ENCODE results near the gene MTMR11.
A peak's percentile ranks its signal among the peaks of the same experiment; 100 is the strongest.
"Not testable (repeated sequence)": the region's sequence is repeated elsewhere in the genome, so short reads cannot be mapped to it uniquely, and the experiment has no call there.

MTMR11 gene

DNA sequence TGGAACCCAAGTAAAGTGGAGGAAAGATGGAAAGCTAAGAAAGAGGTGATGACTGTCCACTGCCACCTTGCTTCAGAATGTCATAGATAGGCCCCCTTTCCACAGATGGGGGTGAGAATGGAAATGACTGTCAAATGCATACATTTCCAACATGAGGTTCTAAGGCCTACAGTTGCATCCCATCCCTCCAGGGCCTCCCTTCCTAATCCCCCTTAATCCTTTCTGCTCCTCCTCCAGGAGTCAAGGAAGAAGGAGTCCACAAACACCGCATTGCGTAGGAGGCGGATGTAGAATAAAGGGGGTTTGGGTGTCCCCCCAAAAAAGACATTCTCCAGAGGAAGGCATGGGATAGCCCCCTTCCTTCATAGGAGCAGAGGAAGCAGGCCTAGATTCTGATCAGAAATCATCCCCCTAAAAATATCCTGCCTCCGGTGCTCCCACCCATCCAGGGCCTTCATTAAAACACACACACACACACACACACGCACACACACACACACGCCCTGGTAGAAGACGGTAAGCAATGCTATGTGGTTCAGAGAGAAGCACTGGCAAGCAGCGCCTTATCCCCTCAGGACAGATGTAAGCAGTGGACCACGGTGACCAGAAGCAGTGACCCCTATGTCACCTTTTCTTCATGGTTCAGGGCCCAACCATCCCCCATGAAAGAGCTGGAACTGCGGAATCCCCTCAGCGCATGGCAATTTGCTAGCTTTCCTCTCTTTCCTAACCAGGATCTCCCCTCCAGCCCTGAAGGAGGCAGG, 21.1 kb downstream of the MTMR11 start:
- no peak overlapping the region for H3K4me3 ChIP-seq (ENCODE audit: low read length)
- DNase-seq (ENCODE audit: low read depth, low spot score): no peak

DNA sequence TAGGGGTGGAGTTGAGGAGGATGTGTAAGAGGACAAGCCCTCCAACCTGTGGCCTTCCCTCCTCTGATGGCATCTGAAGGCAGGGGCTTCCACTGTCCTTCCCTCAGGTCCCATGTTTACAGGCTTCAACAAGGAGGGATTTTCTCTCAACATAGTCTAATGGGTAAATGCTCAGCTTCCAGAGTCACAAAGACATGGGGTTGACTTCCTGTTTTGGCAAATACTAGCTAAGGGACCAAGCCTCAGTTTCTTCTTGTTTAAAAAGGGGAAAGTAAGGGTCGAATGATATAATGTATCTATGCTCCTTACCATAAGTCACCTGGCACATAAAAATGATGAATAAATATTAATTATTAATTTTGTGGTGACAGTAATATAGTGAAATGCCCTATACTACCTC, 22.1 kb downstream of the MTMR11 start:
- H3K4me3 ChIP-seq (ENCODE audit: low read length): no peak overlapping the region
- DNase-seq (ENCODE audit: low read depth, low spot score): no peak

GRCh38 chr1:149906570-149907075, 30.1 kb downstream of the MTMR11 start:
- H3K4me3 ChIP-seq (ENCODE audit: low read length): no peak overlapping the region
- DNase-seq (ENCODE audit: low read depth, low spot score): no peak

DNA sequence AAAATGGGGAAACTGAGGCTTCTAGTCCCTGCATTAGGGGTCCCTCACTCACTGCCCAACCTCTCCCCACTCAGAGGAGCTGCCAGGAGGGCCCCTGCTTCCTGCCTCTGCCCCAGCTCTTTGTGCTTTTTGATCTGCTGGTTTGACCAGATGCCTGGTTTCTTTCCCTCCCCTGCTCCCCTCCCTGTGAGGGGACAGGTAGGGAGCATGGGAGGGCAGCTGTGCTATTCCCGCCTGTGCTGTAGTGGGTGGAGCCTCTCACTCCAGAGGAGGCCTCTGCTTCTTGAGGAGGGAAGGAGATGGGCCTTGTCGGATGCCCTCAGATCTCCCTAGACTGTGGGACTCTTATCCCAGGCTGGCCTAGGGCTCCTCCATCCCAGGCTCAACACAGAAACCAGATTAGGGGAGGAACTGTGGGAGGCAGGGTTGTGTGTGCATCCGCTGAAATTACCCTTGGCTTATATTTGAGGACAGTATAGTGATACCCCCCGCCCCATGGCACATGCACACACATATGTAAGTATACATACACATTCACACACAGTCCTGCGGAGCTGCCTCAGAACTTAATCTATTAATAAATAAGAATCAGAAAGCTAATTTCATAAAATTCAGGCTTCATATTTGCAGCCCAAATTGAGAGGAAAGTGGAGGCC, 32.7 kb downstream of the MTMR11 start:
- no peak for DNase-seq (ENCODE audit: low read depth, low spot score)
- H3K4me3 ChIP-seq (ENCODE audit: low read length): no peak overlapping the region

DNA sequence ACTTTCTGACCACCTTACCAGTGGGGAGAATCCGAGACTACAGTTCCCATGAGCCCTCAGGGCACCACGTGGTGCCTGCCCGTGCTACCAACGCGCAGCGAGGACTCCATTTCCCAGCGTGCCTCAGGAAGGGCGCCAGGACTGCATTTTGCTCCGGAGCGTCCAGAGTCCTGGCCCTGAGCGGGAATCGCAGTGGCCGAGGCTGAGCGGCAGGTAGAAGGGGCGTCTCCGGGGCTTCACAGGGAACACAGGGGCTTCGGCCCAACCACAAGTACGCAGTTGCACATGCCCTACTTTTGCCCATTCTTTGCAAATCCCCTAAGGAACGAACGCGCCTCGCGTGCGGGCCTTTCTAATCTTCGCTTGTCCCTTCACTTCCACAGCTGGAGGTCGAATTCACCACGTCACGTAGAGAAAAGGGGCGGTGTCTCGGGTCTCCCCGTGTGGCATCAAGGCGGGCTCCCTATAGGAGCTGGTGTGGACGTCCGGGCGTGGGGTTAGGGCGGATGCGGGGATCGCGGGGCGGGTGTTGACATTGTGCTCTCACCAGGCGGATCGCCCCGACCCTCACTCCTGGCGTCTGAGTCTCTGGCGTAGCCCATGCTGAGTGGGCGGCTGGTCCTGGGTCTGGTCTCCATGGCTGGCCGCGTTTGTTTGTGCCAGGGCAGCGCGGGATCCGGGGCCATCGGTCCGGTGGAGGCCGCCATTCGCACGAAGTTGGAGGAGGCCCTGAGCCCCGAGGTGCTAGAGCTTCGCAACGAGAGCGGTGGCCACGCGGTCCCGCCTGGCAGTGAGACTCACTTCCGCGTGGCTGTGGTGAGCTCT, 37.0 kb downstream of the MTMR11 start, which contains the start of gene BOLA1:
BOLA1 (plus strand) TSS at position 109 of the 825 bp plus-strand sequence; CDS start at position 601, 492 bp downstream.
- DNase-seq (ENCODE audit: low read depth, low spot score): peak; percentile 82
- H3K4me3 ChIP-seq (ENCODE audit: low read length): peak within 1 kb of the TSS; percentile 84

GRCh38 chr1:149896575-149896974, 40.1 kb downstream of the MTMR11 start:
- no peak for DNase-seq (ENCODE audit: low read depth, low spot score)
- H3K4me3 ChIP-seq (ENCODE audit: low read length): no peak overlapping the region

DNA sequence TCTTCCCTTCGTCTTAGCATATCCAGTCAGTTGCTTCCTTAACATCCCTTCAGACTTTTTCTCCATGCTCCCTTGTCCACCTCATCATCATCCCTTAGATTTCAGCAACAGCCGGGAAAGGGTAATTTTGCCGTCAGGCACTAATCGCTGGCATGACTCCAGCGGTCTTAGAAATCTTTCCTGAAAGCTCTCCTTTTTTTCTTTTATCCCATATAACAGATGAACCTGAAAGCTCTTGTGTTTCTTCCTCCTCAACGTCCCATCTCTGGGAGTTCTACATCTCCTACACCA, 47.7 kb downstream of the MTMR11 start:
- H3K4me3 ChIP-seq (ENCODE audit: low read length): peak overlapping the region; percentile 66
- no peak for DNase-seq (ENCODE audit: low read depth, low spot score)

DNA sequence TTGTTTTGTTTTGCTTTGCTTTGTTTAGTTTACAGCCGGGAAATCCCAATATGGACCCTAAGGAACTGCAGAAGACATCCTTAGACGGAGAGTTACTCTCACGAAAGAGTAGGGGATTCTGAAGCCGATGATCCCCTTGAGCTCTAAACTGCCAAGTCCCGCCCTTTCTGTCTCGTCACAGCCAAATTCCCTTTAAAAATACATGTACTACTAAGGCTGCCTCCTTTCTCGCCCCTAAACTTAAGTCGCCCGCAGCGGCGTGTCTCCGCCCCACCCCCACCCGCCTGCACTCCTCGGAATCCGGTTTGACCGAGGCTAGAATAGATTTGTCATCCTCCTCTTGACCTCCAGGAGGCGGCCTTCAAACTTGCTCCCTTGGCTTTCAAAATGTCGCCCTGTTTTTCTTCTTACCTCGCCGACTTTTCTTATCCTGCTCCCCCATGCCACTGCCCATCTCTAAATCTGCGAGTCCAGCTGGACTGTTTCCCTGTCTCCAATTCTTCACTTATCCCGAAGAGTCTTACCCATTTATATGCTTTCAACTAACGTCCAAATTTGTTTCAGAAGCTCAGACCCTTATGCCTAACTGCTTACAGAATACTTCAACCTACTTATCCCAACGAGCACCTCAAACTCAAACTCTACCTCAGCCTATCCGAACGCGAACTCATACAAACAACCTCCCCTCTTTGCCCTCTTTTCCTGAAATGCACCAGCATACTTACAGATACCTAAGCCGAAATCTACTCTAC, 48.3 kb downstream of the MTMR11 start:
- H3K4me3 ChIP-seq (ENCODE audit: low read length): peak overlapping the region; percentile 66
- peak; percentile 95 for DNase-seq (ENCODE audit: low read depth, low spot score)

DNA sequence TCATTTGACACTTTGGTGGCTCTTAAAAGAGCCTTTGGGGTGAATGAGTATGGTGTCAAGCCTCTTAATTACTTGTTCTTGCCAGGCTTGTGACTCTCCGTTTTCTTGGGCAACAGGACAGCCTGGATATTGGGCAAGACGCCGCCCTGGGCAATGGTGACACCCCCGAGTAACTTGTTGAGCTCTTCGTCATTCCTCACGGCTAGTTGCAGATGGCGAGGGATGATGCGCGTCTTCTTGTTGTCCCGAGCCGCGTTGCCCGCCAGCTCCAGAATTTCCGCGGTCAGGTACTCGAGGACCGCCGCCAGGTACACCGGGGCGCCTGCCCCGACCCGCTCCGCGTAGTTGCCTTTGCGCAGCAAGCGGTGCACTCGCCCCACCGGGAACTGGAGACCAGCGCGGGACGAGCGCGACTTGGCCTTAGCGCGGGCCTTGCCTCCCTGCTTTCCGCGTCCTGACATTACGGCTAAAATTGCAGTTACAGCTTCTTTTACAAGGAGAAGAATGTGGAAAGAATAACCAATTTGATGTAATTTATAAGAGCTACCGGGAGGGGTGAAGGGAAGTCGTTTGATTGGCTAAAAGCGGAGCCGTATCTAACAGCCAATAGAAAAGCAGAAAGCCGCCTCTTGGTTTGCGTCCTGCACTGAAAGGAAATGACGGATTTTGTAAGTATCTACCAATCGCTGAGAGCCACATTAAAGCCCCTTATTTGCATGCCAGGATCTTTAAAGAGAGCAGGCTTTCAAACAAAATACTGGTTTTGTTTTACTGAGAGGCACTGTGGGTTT, 49.0 kb downstream of the MTMR11 start:
- DNase-seq (ENCODE audit: low read depth, low spot score): peak; percentile 99
- H3K4me3 ChIP-seq (ENCODE audit: low read length): peak overlapping the region; percentile 66

DNA sequence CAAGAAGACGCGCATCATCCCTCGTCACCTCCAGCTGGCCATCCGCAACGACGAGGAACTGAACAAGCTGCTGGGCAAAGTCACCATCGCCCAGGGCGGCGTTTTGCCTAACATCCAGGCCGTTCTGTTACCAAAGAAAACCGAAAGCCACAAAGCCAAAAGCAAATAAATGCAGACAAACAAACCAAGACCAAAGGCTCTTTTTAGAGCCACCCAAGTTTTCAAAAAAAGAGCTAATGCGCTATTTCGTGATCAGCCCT, 49.6 kb downstream of the MTMR11 start:
- DNase-seq (ENCODE audit: low read depth, low spot score): not testable (repeated sequence)

GRCh38 chr1:149886396-149887195, 50.1 kb downstream of the MTMR11 start:
- H3K4me3 ChIP-seq (ENCODE audit: low read length): peak overlapping the region; percentile 66
- DNase-seq (ENCODE audit: low read depth, low spot score): peak; percentile 100

More for the DNA sequence above, 49.6 kb downstream of the MTMR11 start:
- H3K4me3 ChIP-seq (ENCODE audit: low read length): peak overlapping the region; percentile 66

DNA sequence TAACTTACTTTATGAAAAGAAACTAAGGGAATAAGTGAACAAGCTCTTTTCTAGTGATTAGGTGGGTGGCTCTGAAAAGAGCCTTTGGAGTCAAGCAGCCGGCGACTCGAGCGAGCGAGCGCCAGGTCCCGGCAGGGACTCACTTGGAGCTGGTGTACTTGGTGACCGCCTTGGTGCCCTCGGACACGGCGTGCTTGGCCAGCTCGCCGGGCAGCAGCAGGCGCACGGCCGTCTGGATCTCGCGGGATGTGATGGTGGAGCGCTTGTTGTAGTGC, 50.6 kb downstream of the MTMR11 start:
- DNase-seq (ENCODE audit: low read depth, low spot score): peak; percentile 25
- peak overlapping the region; percentile 65 for H3K4me3 ChIP-seq (ENCODE audit: low read length)

DNA sequence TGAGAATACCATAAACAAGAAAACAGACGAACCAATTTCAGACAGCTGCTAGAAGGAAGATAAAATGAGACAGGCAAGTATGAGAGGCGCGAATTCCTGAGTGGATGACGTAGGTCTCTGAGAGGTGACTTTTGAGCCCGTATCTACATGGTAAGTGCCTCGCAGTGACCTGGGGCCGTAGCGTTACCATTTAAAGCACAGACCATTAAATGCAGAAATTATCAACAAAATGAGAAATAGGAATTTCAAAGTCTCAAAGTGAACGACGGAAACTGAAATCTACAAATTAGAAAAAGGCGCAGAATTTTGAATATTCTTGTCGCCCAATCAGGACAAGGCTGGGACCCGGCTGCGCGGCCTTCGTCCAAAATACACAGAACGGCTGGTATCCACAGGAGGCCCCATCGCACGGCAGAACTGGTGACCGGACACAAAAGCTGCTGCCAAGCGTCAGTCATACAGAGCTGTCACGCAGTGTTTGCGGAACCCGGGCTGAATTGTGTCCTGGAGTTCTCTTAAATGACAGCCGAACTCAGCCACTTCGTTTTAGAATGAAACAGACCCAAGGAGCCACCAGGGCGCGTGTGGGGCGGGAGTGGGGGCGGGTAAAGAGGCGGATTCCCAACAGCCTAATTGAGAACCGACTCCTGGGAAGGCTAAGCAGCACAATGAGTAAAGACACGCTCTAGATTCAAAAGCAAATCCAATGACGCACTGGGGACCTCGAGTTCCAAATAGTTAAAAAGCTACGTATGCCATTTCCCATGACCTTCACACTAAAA, 51.1 kb downstream of the MTMR11 start:
- peak overlapping the region; percentile 65 for H3K4me3 ChIP-seq (ENCODE audit: low read length)
- peak; percentile 68 for DNase-seq (ENCODE audit: low read depth, low spot score)

DNA sequence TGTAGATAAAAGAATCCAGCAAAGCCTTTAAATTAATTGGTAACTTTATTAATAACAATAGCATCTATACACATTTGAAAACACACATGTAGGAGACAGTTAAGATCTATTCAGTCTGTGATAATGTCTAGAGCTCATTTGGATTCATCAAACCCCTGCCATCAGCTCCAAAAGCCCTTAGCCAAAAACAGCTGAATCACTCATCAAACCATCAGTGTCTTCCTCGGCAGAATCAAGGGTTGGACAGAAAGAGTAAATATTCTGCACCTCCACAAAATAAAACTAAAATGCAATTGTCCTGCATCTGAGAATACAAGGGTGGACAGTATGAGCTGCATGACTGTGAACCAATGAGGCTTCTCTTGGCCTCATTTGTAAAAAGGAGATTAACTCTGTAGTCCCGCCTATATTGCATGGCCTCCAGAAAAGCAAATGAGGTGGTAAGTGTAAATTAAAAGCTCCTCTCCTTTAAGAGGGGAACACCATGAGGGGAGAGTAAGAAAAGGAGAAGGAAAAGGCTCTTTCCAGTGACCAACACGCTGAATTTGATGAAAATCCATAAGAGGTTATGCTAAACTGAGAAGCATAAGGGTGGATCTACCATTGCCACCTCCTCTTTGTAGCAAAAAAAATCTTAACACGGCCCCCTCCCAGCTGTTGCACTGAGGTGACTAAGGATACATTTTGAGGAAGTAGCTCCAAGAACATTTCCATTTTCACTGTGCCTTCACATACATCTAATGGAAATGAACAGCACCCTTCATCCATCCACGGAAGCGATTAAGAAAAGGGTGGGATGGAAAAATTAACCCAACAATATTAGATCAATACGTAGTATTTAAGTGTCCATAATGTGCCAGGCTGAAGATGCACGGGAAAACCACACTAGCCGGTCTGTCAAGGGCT, 52.0 kb downstream of the MTMR11 start:
- DNase-seq (ENCODE audit: low read depth, low spot score): peak; percentile 41
- peak overlapping the region; percentile 65 for H3K4me3 ChIP-seq (ENCODE audit: low read length)

DNA sequence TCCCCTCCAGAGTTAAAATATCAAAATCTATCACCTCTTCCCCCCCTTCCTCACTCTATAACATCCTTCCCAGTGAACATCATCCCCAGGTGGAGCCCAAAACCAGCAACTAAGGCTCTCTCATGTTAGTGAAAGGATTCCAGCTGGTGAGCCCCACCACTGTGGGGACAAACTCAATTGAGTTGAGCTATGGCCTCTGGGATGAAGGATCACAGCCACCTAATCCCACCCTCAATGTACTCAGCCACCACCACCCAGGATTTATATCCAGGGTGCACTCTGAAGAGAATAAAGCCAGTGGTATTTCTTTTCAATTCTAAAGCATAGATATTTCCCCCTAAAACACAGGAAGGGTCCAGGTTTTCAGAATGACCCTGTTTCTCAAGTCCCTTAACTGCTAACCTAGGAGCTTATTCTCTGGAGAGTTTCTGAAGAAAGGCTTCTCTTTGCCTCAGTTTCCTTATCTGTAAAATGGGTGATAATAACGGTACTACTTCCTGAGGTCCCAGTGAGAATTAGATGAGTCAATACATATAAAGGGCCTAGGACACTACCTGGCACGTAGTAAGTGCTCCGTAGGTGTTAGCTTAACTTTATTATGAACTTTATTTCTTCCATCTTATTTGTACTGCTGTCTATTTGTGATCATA, 53.0 kb downstream of the MTMR11 start:
- DNase-seq (ENCODE audit: low read depth, low spot score): no peak
- no peak overlapping the region for H3K4me3 ChIP-seq (ENCODE audit: low read length)

- DNase-seq (ENCODE audit: low read depth, low spot score): no peak
- H3K4me3 ChIP-seq (ENCODE audit: low read length): no peak overlapping the region
Observed at GRCh38 chr1:149881876-149882275, 54.8 kb downstream of the MTMR11 start.
